ENCODE data around the gene DHX35.

DHX35 gene

GRCh38 chr20:38937978-38938473, 24.1 kb upstream of the DHX35 start:
- H3K4me2 ChIP-seq (ENCODE audit: low read length): no peak overlapping the region
- no peaks in the 10 kb centered on the region for H3K27me3 ChIP-seq (ENCODE audit: insufficient read depth, low read length)
- no peaks in the 10 kb centered on the region for H3K9me2 ChIP-seq (ENCODE audit: low read depth, low read length)
- no peaks in the 10 kb centered on the region for H4K20me1 ChIP-seq (ENCODE audit: insufficient read depth, low read length)
- H3F3A ChIP-seq (ENCODE audit: insufficient read depth, low read length): no peaks in the 10 kb centered on the region
- H3K36me3 ChIP-seq (ENCODE audit: insufficient read depth, low read length): peaks cover 78% of the 10 kb centered on the region
- H3K4me3 ChIP-seq (ENCODE audit: low read depth, low read length, poor library complexity, severe bottlenecking): no peak overlapping the region
- H2AFZ ChIP-seq (ENCODE audit: low read length): no peak overlapping the region
- no peak for TF ChIP-seq EZH2 (IDR thresholded peaks at IDR 0.05; ENCODE audit: borderline replicate concordance, low read length)
- no peaks in the 10 kb centered on the region for H3K9me3 ChIP-seq (ENCODE audit: low read length)
- peaks cover 72% of the 10 kb centered on the region for H3K79me2 ChIP-seq (ENCODE audit: insufficient read depth, low read length)
- no peak overlapping the region for H3K9ac ChIP-seq (ENCODE audit: low read length)
- peaks cover 18% of the 10 kb centered on the region for H3K4me1 ChIP-seq (ENCODE audit: insufficient read depth, low read length, severe bottlenecking)
- H3K27ac ChIP-seq (ENCODE audit: low read depth, low read length, poor library complexity, severe bottlenecking): no peak overlapping the region

- Histone ChIP-seq H3K9me3 (ENCODE audit: low read length) (no peaks in the 10 kb centered on the region), H3F3A (ENCODE audit: insufficient read depth, low read length) (no peaks in the 10 kb centered on the region), H3K9me2 (ENCODE audit: low read depth, low read length) (no peaks in the 10 kb centered on the region), H3K4me3 (ENCODE audit: low read depth, low read length, poor library complexity, severe bottlenecking) (no peak overlapping the region), H3K27me3 (ENCODE audit: insufficient read depth, low read length) (no peaks in the 10 kb centered on the region), H3K27ac (ENCODE audit: low read depth, low read length, poor library complexity, severe bottlenecking) (no peak overlapping the region), H3K4me1 (ENCODE audit: insufficient read depth, low read length, severe bottlenecking) (peaks cover 2% of the 10 kb centered on the region), H3K36me3 (ENCODE audit: insufficient read depth, low read length) (peaks cover 88% of the 10 kb centered on the region), H3K79me2 (ENCODE audit: insufficient read depth, low read length) (peaks cover 55% of the 10 kb centered on the region), H3K9ac (ENCODE audit: low read length) (no peak overlapping the region), H2AFZ (ENCODE audit: low read length) (no peak overlapping the region), H3K4me2 (ENCODE audit: low read length) (no peak overlapping the region), H4K20me1 (ENCODE audit: insufficient read depth, low read length) (no peaks in the 10 kb centered on the region)
- TF ChIP-seq CTCF (IDR thresholded peaks at IDR 0.05; ENCODE audit: low read length) (no peak), EZH2 (IDR thresholded peaks at IDR 0.05; ENCODE audit: borderline replicate concordance, low read length) (no peak)
These were observed 22.5 kb upstream of the DHX35 start for GRCh38 chr20:38939686-38940085.

GRCh38 chr20:38940644-38941043, 21.5 kb upstream of the DHX35 start:
- no peaks in the 10 kb centered on the region for H3K9me2 ChIP-seq (ENCODE audit: low read depth, low read length)
- peaks cover 46% of the 10 kb centered on the region for H3K79me2 ChIP-seq (ENCODE audit: insufficient read depth, low read length)
- H3K4me2 ChIP-seq (ENCODE audit: low read length): no peak overlapping the region
- no peak overlapping the region for H3K4me3 ChIP-seq (ENCODE audit: low read depth, low read length, poor library complexity, severe bottlenecking)
- H3K9me3 ChIP-seq (ENCODE audit: low read length): no peaks in the 10 kb centered on the region
- TF ChIP-seq CTCF (IDR thresholded peaks at IDR 0.05; ENCODE audit: low read length) (no peak), EZH2 (IDR thresholded peaks at IDR 0.05; ENCODE audit: borderline replicate concordance, low read length) (no peak)
- H4K20me1 ChIP-seq (ENCODE audit: insufficient read depth, low read length): no peaks in the 10 kb centered on the region
- no peak overlapping the region for H2AFZ ChIP-seq (ENCODE audit: low read length)
- no peak overlapping the region for H3K9ac ChIP-seq (ENCODE audit: low read length)
- H3K36me3 ChIP-seq (ENCODE audit: insufficient read depth, low read length): peaks cover 88% of the 10 kb centered on the region
- H3K27ac ChIP-seq (ENCODE audit: low read depth, low read length, poor library complexity, severe bottlenecking): no peak overlapping the region
- H3K27me3 ChIP-seq (ENCODE audit: insufficient read depth, low read length): no peaks in the 10 kb centered on the region
- H3K4me1 ChIP-seq (ENCODE audit: insufficient read depth, low read length, severe bottlenecking): no peaks in the 10 kb centered on the region
- no peaks in the 10 kb centered on the region for H3F3A ChIP-seq (ENCODE audit: insufficient read depth, low read length)

- peaks cover 88% of the 10 kb centered on the region for H3K36me3 ChIP-seq (ENCODE audit: insufficient read depth, low read length)
- H4K20me1 ChIP-seq (ENCODE audit: insufficient read depth, low read length): no peaks in the 10 kb centered on the region
- TF ChIP-seq EZH2 (IDR thresholded peaks at IDR 0.05; ENCODE audit: borderline replicate concordance, low read length) (no peak), CTCF (IDR thresholded peaks at IDR 0.05; ENCODE audit: low read length) (no peak)
- H3K27ac ChIP-seq (ENCODE audit: low read depth, low read length, poor library complexity, severe bottlenecking): no peak overlapping the region
- no peaks in the 10 kb centered on the region for H3F3A ChIP-seq (ENCODE audit: insufficient read depth, low read length)
- H3K79me2 ChIP-seq (ENCODE audit: insufficient read depth, low read length): peaks cover 34% of the 10 kb centered on the region
- no peak overlapping the region for H3K9ac ChIP-seq (ENCODE audit: low read length)
- no peaks in the 10 kb centered on the region for H3K9me2 ChIP-seq (ENCODE audit: low read depth, low read length)
- H3K4me1 ChIP-seq (ENCODE audit: insufficient read depth, low read length, severe bottlenecking): no peaks in the 10 kb centered on the region
- no peak overlapping the region for H3K4me2 ChIP-seq (ENCODE audit: low read length)
- no peaks in the 10 kb centered on the region for H3K9me3 ChIP-seq (ENCODE audit: low read length)
- no peaks in the 10 kb centered on the region for H3K27me3 ChIP-seq (ENCODE audit: insufficient read depth, low read length)
- H3K4me3 ChIP-seq (ENCODE audit: low read depth, low read length, poor library complexity, severe bottlenecking): no peak overlapping the region
- no peak overlapping the region for H2AFZ ChIP-seq (ENCODE audit: low read length)
These were observed 20.3 kb upstream of the DHX35 start for GRCh38 chr20:38941726-38942389.

Measured in OCI-LY1 (cell line).